Upper lobe of right lung (tissue), 1 donor: ENCODE measurements around the gene HYAL2. TPM values are rescaled to one million over a fixed set of nuclear protein-coding genes. Genes with fewer than 3 reads are reported as not detected.
A peak's percentile ranks its signal among the peaks of the same experiment; 100 is the strongest.

Experiments used
- ATAC-seq: fragments of 200-7000 bp; cut with Tn5 transposase; one replicate; pipeline ENCODE4 v1.9.1; 2020; ENCODE audit warnings: mild to moderate bottlenecking, moderate library complexity
- DNase-seq: peaks from one replicate; pipeline ENCODE4 v3.0.0-alpha.2; 2020
- H3K27ac ChIP-seq: fragments of 200-600 bp; one replicate; pipeline ENCODE4 v1.8.0; 2022
- H3K27me3 ChIP-seq: fragments of 200-600 bp; one replicate; pipeline ENCODE4 v1.8.0; 2022; ENCODE audit warnings: mild to moderate bottlenecking
- H3K36me3 ChIP-seq: fragments of 200-600 bp; one replicate; pipeline ENCODE4 v1.8.0; 2022
- H3K4me1 ChIP-seq: fragments of 200-600 bp; one replicate; pipeline ENCODE4 v1.8.0; 2022
- H3K4me3 ChIP-seq: fragments of 200-600 bp; one replicate; pipeline ENCODE4 v1.8.0; 2022; ENCODE audit warnings: mild to moderate bottlenecking
- H3K9me3 ChIP-seq: fragments of 200-600 bp; one replicate; pipeline ENCODE4 v1.8.0; 2022
- intact Hi-C: fragments of 100-400 bp; cut with DNase I; formaldehyde crosslinking; loops from one replicate; pipeline ENCODE4 v1.11.0; 2022
- total RNA-seq: library from RNA; stranded (reverse); fragmentation: NEBNext Ultra II Directional; extraction: Animal tissue kit (Norgen Biotek cat#: 25700); gene quantifications from one replicate; pipeline ENCODE4 v1.2.1, GENCODE V29; 2021
- TF ChIP-seq, protein P1 (sequence below): fragments of 200-600 bp; IDR thresholded peaks from one replicate; pipeline ENCODE4 v1.8.0; 2022; ENCODE audit warnings: antibody characterized with exemption
- donor health status: DM: no; HTN: yes; CAD: no; lungs with severe emphysema.

HYAL2 gene
- total RNA-seq, 1 donor from 2014 or later, result 303 TPM

DNA sequence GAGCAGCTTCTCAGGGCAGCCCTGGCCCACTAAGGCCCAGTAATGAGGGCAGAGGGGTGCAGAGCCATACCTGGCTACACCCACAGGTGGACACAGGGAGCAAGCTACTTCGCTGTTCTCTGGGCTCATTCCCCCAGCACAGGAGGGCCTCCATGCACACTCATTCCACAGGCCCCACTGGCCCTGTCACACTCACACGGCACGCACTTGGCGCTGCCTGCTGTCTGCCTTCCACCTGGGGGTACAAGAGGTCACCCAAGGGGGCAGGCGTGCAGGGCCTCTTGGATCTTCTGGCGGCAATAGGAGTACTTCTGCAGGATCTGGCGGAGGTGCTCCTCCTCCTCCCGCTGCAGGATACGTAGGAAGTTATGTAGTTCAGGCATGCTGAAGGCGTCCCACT, 7.8 kb upstream of the HYAL2 start:
- H3K4me3 ChIP-seq, result no peak overlapping the region
- H3K36me3 ChIP-seq, result peaks cover 42% of the 10 kb centered on the region
- TF ChIP-seq, protein P1, sequence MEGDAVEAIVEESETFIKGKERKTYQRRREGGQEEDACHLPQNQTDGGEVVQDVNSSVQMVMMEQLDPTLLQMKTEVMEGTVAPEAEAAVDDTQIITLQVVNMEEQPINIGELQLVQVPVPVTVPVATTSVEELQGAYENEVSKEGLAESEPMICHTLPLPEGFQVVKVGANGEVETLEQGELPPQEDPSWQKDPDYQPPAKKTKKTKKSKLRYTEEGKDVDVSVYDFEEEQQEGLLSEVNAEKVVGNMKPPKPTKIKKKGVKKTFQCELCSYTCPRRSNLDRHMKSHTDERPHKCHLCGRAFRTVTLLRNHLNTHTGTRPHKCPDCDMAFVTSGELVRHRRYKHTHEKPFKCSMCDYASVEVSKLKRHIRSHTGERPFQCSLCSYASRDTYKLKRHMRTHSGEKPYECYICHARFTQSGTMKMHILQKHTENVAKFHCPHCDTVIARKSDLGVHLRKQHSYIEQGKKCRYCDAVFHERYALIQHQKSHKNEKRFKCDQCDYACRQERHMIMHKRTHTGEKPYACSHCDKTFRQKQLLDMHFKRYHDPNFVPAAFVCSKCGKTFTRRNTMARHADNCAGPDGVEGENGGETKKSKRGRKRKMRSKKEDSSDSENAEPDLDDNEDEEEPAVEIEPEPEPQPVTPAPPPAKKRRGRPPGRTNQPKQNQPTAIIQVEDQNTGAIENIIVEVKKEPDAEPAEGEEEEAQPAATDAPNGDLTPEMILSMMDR, result no peak
- no peak for DNase-seq
- H3K9me3 ChIP-seq, result no peaks in the 10 kb centered on the region
- peaks cover 34% of the 10 kb centered on the region for H3K4me1 ChIP-seq
- no peak overlapping the region for H3K27ac ChIP-seq
- intact Hi-C loops, result no loop called here
- no peak for ATAC-seq
- no peaks in the 10 kb centered on the region for H3K27me3 ChIP-seq

DNA sequence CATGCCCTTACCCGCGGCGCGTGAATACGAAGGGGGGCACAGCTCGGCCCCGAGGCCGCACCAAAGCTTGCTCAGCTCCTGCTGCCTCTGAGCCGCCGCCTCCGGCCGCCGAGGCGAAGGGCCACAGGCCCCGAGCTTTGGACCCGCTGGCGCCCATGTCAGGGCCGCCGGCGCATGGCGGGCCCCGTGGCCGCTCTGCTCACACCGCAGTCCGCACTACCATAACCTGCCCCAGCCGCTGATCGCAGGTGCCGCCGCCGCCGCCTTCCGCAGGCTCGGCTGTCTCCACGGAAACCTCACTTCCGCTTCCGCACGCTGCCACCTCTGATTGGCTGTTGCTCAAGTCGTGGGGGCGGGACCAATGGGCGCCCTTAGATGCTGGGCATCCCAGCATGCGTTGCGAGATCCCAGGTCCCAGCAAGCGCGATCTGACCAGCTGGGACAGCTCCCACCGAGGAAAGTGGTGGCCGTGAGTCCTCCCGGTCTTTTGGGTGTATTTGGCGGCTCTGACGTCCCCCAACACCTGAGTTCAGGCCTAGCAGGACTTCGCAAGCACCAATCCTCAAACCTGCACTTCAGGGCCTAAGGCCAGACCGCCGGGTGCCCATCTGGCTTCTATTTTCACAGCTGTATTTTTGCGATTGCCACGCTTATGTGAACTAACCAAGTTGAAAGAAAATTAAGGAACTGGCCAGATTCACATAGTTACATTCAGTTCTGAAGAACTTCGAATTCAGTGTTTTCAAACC, 5.6 kb upstream of the HYAL2 start, which contains the start of gene TUSC2:
TUSC2 (minus strand) TSS at position 281 of the 749 bp plus-strand sequence; CDS start at position 157, 124 bp downstream.
- Histone ChIP-seq H3K4me3 (peak within 1 kb of the TSS; percentile 99), H3K27me3 (no peaks in the 10 kb centered on the region), H3K4me1 (peaks cover 31% of the 10 kb centered on the region), H3K9me3 (no peaks in the 10 kb centered on the region), H3K27ac (peak within 1 kb of the TSS; percentile 89), H3K36me3 (peaks cover 42% of the 10 kb centered on the region)
- DNase-seq (peak; percentile 98), ATAC-seq (peak; percentile 93)
- TF ChIP-seq, protein P1, result no peak
- intact Hi-C loops, result no loop called here

DNA sequence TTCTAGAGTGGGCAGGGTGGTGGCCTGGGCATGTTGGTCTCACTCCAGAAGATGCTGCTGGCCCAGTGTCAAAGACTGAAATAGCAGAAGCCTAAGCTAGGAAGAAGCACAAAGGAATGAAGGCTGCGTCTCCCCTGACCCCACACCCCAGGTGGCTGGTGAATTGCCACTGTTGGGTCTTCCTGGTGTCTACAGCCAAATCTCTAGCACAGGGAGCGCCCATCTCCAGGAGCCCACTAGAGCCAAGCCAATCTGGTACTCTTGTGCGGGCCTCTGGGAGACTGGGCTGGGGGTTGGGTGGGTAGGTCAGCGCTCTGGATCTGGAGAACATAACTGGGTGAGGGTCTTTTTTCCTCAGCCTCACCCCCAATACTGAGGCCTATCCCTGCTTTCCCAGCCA, 4.6 kb upstream of the HYAL2 start:
- Histone ChIP-seq H3K4me1 (peaks cover 40% of the 10 kb centered on the region), H3K4me3 (peak overlapping the region; percentile 99), H3K9me3 (no peaks in the 10 kb centered on the region), H3K27me3 (no peaks in the 10 kb centered on the region), H3K27ac (peak overlapping the region; percentile 89), H3K36me3 (peaks cover 42% of the 10 kb centered on the region)
- DNase-seq (no peak), ATAC-seq (no peak)
- TF ChIP-seq, protein P1, result no peak
- intact Hi-C loops, result no loop called here

DNA sequence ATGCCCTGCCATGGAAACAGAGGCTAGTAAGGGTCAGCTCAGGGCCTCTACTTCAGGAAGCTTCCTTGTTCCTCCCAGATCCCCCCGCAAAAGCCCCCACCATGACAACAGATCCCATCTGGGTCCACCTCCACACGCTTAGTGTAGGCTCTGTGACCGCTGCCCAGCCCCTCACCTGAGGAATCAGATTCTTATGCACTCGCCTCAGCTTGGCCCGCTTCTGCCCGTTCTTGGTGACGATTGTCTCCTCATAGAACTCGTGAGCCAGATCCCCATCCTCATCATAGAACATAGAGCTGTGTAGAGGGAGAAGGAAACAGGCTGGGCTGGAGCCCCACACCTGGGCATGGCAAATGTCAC, 3.6 kb upstream of the HYAL2 start:
- intact Hi-C loops, result no loop called here
- H3K4me1 ChIP-seq, result peaks cover 43% of the 10 kb centered on the region
- H3K9me3 ChIP-seq, result no peaks in the 10 kb centered on the region
- no peak overlapping the region for H3K4me3 ChIP-seq
- no peak for DNase-seq
- H3K36me3 ChIP-seq, result peaks cover 35% of the 10 kb centered on the region
- no peaks in the 10 kb centered on the region for H3K27me3 ChIP-seq
- no peak overlapping the region for H3K27ac ChIP-seq
- ATAC-seq, result no peak
- TF ChIP-seq, protein P1, result no peak

DNA sequence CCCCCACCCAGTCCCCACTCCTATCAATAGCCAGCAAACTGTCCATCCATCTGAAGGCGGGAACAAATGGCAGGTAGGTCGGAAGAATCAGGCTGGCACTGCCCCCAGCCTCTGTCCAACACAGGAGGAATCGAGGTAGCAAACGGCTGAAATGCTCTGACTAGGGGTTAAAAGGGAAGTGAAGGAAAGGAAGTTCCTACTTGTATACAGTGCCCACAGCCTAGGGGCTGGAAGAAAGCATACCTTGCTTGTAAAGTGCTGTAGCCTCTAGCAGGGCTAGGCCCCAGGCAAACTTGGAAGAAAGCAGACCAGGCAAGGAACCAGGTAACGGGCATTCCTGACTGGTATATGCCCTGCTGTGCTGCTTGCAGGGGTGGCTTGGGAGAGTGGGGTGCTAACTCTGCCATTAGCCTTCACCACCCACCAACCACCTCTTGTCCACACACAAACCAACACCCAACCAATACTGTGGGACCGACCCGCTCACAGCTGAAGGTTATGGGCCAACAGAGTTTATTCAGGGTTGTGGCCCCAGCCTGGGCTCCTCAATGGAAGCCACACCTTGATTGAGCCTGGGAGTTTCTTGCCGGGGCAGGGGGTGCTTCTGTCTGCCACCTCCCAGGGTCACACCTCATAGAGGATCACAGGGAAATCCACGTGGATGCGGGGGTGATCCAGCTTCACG, 3.1 kb upstream of the HYAL2 start:
- H3K27me3 ChIP-seq, result no peaks in the 10 kb centered on the region
- H3K9me3 ChIP-seq, result no peaks in the 10 kb centered on the region
- H3K27ac ChIP-seq, result no peak overlapping the region
- peaks cover 43% of the 10 kb centered on the region for H3K4me1 ChIP-seq
- ATAC-seq, result no peak
- DNase-seq, result no peak
- intact Hi-C loops, result no loop called here
- H3K4me3 ChIP-seq, result no peak overlapping the region
- TF ChIP-seq, protein P1, result no peak
- peaks cover 30% of the 10 kb centered on the region for H3K36me3 ChIP-seq
